ENCODE measurements around the gene WDR77. TPM values are rescaled to one million over a fixed set of nuclear protein-coding genes. Genes with fewer than 3 reads are reported as not detected.

Gene WDR77
- total RNA-seq, 1 experiment from 2014 or later = 54.2 TPM

DNA sequence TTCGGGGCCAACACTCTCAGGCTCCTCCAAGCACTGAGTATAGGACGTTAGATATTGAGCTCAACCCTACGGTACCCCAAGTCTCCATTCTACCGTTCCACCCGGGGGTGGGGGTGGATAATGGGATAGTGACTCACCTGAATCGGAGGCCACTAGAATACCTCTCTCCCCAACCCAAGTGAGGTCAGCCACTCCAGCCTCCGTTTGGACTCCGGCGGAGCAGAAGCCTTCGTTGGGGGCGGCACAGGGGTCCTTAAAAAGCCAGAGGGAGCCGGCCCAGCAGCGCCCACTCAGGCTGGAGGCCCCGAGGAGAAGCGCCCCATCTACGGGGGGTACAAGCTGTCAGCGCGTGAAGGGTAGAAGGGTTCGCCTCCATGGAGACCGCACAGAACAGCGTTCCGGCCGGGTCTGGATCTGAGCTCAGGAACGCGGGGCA, 556 bp downstream of the WDR77 start:
- DNase-seq (ENCODE audit: unreplicated experiment) = peak; percentile 45
- TF ChIP-seq, protein P1, sequence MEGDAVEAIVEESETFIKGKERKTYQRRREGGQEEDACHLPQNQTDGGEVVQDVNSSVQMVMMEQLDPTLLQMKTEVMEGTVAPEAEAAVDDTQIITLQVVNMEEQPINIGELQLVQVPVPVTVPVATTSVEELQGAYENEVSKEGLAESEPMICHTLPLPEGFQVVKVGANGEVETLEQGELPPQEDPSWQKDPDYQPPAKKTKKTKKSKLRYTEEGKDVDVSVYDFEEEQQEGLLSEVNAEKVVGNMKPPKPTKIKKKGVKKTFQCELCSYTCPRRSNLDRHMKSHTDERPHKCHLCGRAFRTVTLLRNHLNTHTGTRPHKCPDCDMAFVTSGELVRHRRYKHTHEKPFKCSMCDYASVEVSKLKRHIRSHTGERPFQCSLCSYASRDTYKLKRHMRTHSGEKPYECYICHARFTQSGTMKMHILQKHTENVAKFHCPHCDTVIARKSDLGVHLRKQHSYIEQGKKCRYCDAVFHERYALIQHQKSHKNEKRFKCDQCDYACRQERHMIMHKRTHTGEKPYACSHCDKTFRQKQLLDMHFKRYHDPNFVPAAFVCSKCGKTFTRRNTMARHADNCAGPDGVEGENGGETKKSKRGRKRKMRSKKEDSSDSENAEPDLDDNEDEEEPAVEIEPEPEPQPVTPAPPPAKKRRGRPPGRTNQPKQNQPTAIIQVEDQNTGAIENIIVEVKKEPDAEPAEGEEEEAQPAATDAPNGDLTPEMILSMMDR (IDR thresholded peaks at IDR 0.05; ENCODE audit: unreplicated experiment) = no peak
- peak overlapping the region; percentile 97 for H3K4me3 Mint-ChIP-seq (ENCODE audit: unreplicated experiment)
- peaks cover 37% of the 10 kb centered on the region for H3K4me1 Mint-ChIP-seq (ENCODE audit: insufficient read depth, unreplicated experiment)
- no TSS peak for BruUV-seq (replicated peaks)
- H3K9me3 Mint-ChIP-seq (ENCODE audit: unreplicated experiment) = no peaks in the 10 kb centered on the region
- H3K27ac Mint-ChIP-seq (ENCODE audit: low read depth, unreplicated experiment) = peak overlapping the region; percentile 99
- intact Hi-C loops (cut with micrococcal nuclease) = no loop called here
- ChIA-PET POLR2A (interaction anchor here (0.6 to 2.8 kb wide), 14 partner anchors 9 to 738 kb away, joined by 3 to 22 read pairs (median 5); partner anchors contain the start of genes CEPT1, DRAM2, INKA2 and OVGP1), CTCF (interaction anchor here (1.4 to 2.0 kb wide), 3 partner anchors 9 to 60 kb away, joined by 3 to 6 read pairs (median 4); no protein-coding TSS in a partner anchor)
- H3K27me3 Mint-ChIP-seq (ENCODE audit: insufficient read depth, unreplicated experiment) = no peaks in the 10 kb centered on the region
- H3K36me3 Mint-ChIP-seq (ENCODE audit: insufficient read depth, unreplicated experiment) = peaks cover 39% of the 10 kb centered on the region

DNA sequence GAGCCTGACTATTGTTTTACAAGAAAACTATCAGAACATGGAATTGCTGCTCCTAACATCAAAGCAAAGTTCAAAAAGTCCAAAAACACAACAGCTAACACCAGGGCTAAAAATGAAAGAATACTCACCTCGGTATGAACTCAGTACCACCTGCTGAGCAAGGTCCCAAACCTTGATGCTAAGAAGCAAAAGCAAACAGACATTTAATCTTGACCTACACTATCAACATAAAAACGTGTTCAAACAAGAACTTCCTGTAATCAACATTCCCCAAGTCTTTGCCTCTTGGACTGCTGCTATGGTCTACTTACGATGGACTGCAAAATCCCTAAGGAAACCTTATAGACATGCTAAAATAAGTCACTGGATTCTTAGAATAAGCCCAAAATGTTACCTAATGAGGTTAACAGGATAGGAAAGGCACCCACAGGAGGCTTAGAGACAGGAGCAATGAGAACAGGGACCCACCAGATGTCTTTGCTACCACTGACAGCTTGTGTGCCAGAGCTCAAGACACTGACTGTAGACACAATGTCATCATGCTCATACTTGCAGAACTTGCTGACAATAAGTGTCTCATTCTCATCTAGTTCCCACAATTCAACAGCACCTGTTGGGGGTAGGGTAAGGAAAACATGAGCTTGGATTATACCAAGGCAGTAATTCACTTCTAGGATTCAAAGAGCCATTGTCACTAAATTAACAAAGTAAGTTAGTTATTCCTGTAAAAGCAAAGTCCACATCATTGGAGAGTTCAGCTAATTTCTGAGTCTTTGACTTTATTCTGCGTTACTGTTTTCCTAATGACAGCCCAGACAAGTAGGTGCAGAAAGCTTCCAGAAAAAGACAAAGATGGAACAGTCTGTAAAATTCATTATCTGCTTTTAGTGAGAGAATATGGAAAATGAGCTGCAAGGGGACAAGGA, 1.8 kb downstream of the WDR77 start:
- intact Hi-C loops (cut with micrococcal nuclease) = no loop called here

DNA sequence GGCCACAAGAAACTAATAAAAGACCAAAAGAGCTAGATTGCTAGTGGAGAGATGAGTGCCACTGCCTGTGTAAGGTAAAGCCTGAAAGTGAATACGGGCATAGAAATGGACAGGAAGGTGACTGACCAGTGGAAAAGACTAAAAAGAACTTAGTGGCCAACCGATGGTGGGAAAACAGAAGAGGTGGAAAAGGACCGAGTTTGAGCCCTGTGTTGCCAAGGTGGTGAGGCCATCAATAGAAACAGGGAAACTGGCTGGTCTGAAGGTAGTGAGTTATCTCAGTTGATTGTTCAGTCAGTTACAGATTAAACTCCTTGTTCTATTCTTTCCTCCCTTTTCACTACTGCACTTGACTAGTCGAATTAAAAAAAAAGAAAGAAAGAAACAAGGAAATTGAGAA, 2.5 kb downstream of the WDR77 start:
- TF ChIP-seq, protein P1 (IDR thresholded peaks at IDR 0.05; ENCODE audit: unreplicated experiment) = no peak
- Mint-ChIP-seq H3K36me3 (ENCODE audit: insufficient read depth, unreplicated experiment) (peaks cover 53% of the 10 kb centered on the region), H3K9me3 (ENCODE audit: unreplicated experiment) (no peaks in the 10 kb centered on the region), H3K4me3 (ENCODE audit: unreplicated experiment) (peak overlapping the region; percentile 97), H3K27ac (ENCODE audit: low read depth, unreplicated experiment) (peak overlapping the region; percentile 26), H3K27me3 (ENCODE audit: insufficient read depth, unreplicated experiment) (no peaks in the 10 kb centered on the region), H3K4me1 (ENCODE audit: insufficient read depth, unreplicated experiment) (peaks cover 34% of the 10 kb centered on the region)
- no TSS peak for BruUV-seq (replicated peaks)
- DNase-seq (ENCODE audit: unreplicated experiment) = no peak
- ChIA-PET CTCF (interaction anchor here (0.8 to 1.7 kb wide), 2 partner anchors 9 to 924 kb away, joined by 3 to 4 read pairs; no protein-coding TSS in a partner anchor), POLR2A (interaction anchor here (1.0 kb wide), 1 partner anchor 10 kb away, joined by 3 read pairs; no protein-coding TSS in a partner anchor)
- intact Hi-C loops (cut with micrococcal nuclease) = no loop called here

More for the DNA sequence above, 1.8 kb downstream of the WDR77 start:
- peaks cover 51% of the 10 kb centered on the region for H3K36me3 Mint-ChIP-seq (ENCODE audit: insufficient read depth, unreplicated experiment)
- H3K27ac Mint-ChIP-seq (ENCODE audit: low read depth, unreplicated experiment) = peak overlapping the region; percentile 99
- no peaks in the 10 kb centered on the region for H3K9me3 Mint-ChIP-seq (ENCODE audit: unreplicated experiment)
- H3K4me3 Mint-ChIP-seq (ENCODE audit: unreplicated experiment) = peak overlapping the region; percentile 97
- TF ChIP-seq, protein P1 (IDR thresholded peaks at IDR 0.05; ENCODE audit: unreplicated experiment) = no peak
- H3K27me3 Mint-ChIP-seq (ENCODE audit: insufficient read depth, unreplicated experiment) = no peaks in the 10 kb centered on the region
- H3K4me1 Mint-ChIP-seq (ENCODE audit: insufficient read depth, unreplicated experiment) = peaks cover 37% of the 10 kb centered on the region
- no TSS peak for BruUV-seq (replicated peaks)
- DNase-seq (ENCODE audit: unreplicated experiment) = no peak
- ChIA-PET CTCF (interaction anchor here (0.6 to 2.0 kb wide), 5 partner anchors 8 to 923 kb away, joined by 3 to 6 read pairs (median 3); no protein-coding TSS in a partner anchor), POLR2A (interaction anchor here (0.7 to 2.8 kb wide), 7 partner anchors 8 to 315 kb away, joined by 3 to 22 read pairs (median 5); no protein-coding TSS in a partner anchor)

DNA sequence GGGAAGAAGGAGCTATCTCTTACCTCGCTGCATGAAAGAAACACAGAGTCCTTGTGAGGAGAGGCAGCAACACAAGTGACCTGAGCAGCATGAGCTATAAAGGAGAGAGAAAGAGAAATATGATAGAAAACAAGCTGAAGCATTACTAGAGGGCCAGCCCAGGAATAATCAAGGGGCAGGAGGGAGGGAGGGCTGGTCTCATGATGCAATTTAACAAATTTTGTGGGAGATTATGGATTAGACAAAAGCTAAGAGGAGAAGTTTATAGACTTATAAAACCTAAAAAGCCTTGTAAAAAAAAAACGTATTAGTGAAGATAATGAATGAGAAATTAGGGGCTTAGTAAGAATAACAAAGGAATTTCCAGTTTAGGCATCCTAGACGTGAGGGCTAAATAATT, 5.0 kb downstream of the WDR77 start:
- H3K9me3 Mint-ChIP-seq (ENCODE audit: unreplicated experiment) = no peaks in the 10 kb centered on the region
- H3K27ac Mint-ChIP-seq (ENCODE audit: low read depth, unreplicated experiment) = peak overlapping the region; percentile 17
- TF ChIP-seq, protein P1 (IDR thresholded peaks at IDR 0.05; ENCODE audit: unreplicated experiment) = no peak
- CTCF ChIA-PET = no interaction called here
- no TSS peak for BruUV-seq (replicated peaks)
- H3K4me3 Mint-ChIP-seq (ENCODE audit: unreplicated experiment) = no peak overlapping the region
- POLR2A ChIA-PET = no interaction called here
- H3K4me1 Mint-ChIP-seq (ENCODE audit: insufficient read depth, unreplicated experiment) = peaks cover 25% of the 10 kb centered on the region
- peaks cover 66% of the 10 kb centered on the region for H3K36me3 Mint-ChIP-seq (ENCODE audit: insufficient read depth, unreplicated experiment)
- no peak for DNase-seq (ENCODE audit: unreplicated experiment)
- H3K27me3 Mint-ChIP-seq (ENCODE audit: insufficient read depth, unreplicated experiment) = no peaks in the 10 kb centered on the region
- intact Hi-C loops (cut with micrococcal nuclease) = no loop called here
